Progenitor cell of endocrine pancreas (in vitro differentiated cells): Measurements from ENCODE around the gene ERP44. TPM values are rescaled to one million over a fixed set of nuclear protein-coding genes. Genes with fewer than 3 reads are reported as not detected.

Experiments used
- DNase-seq: peaks from one replicate; pipeline ENCODE4 v3.0.0; 2021; ENCODE audit warnings: low spot score; ENCODE audit not compliant: unreplicated experiment
- H3K27ac Mint-ChIP-seq: 2 replicates; pipeline ENCODE4 v1.8.0; 2021; ENCODE audit warnings: mild to moderate bottlenecking, moderate library complexity, mixed read lengths
- H3K27me3 Mint-ChIP-seq: 2 replicates; pipeline ENCODE4 v1.8.0; 2021; ENCODE audit warnings: mixed read lengths
- H3K36me3 Mint-ChIP-seq: 2 replicates; pipeline ENCODE4 v1.8.0; 2022; ENCODE audit warnings: mixed read lengths; ENCODE audit not compliant: insufficient read depth
- H3K4me1 Mint-ChIP-seq: 2 replicates; pipeline ENCODE4 v1.8.0; 2021; ENCODE audit warnings: low read depth, mixed read lengths
- H3K4me3 Mint-ChIP-seq: 2 replicates; pipeline ENCODE4 v1.8.0; 2021; ENCODE audit warnings: low read depth, mild to moderate bottlenecking, moderate library complexity, mixed read lengths
- H3K9me3 Mint-ChIP-seq: 2 replicates; pipeline ENCODE4 v1.8.0; 2021; ENCODE audit warnings: low read depth, mixed read lengths
- CTCF ChIP-seq: fragments of 200-600 bp; sonication (generic); IDR thresholded peaks from one replicate; pipeline ENCODE4 v1.5.0; 2021; ENCODE audit warnings: antibody characterized with exemption, mild to moderate bottlenecking; ENCODE audit not compliant: unreplicated experiment
- total RNA-seq: library from RNA; stranded (reverse); gene quantifications from 2 replicates; pipeline ENCODE4 v1.2.1, GENCODE V29; 2021

ERP44 gene
- total RNA-seq, 1 donor from 2014 or later, result 19.7 TPM

- Mint-ChIP-seq H3K9me3 (no peaks in the 10 kb centered on the region), H3K27ac (no peak overlapping the region), H3K36me3 (peaks cover 5% of the 10 kb centered on the region), H3K4me3 (no peak overlapping the region), H3K4me1 (peaks cover 14% of the 10 kb centered on the region), H3K27me3 (no peaks in the 10 kb centered on the region)
- TF ChIP-seq CTCF, result no peak
- DNase-seq, result no peak
These were observed 134.5 kb downstream of the ERP44 start for GRCh38 chr9:99964336-99964735.

GRCh38 chr9:99962680-99963261 is 136.0 kb downstream of the ERP44 start:
- no peak for DNase-seq
- peaks cover 10% of the 10 kb centered on the region for H3K4me1 Mint-ChIP-seq

GRCh38 chr9:99955606-99956005 is 143.2 kb downstream of the ERP44 start:
- no peak for DNase-seq
- Mint-ChIP-seq H3K27ac (no peak overlapping the region), H3K4me3 (no peak overlapping the region), H3K4me1 (no peaks in the 10 kb centered on the region), H3K36me3 (peaks cover 21% of the 10 kb centered on the region), H3K9me3 (no peaks in the 10 kb centered on the region), H3K27me3 (no peaks in the 10 kb centered on the region)
- no peak for TF ChIP-seq CTCF

More at GRCh38 chr9:99962680-99963261, 136.0 kb downstream of the ERP44 start:
- TF ChIP-seq CTCF, result no peak
- no peaks in the 10 kb centered on the region for H3K27me3 Mint-ChIP-seq
- H3K27ac Mint-ChIP-seq, result no peak overlapping the region
- peaks cover 4% of the 10 kb centered on the region for H3K36me3 Mint-ChIP-seq
- H3K4me3 Mint-ChIP-seq, result no peak overlapping the region
- no peaks in the 10 kb centered on the region for H3K9me3 Mint-ChIP-seq

- DNase-seq, result no peak
- Mint-ChIP-seq H3K4me3 (no peak overlapping the region), H3K36me3 (peaks cover 21% of the 10 kb centered on the region), H3K27ac (no peak overlapping the region), H3K9me3 (no peaks in the 10 kb centered on the region), H3K4me1 (no peaks in the 10 kb centered on the region), H3K27me3 (no peaks in the 10 kb centered on the region)
- TF ChIP-seq CTCF, result no peak
These were observed 144.0 kb downstream of the ERP44 start for GRCh38 chr9:99954819-99955218.

- TF ChIP-seq CTCF, result no peak
- no peak for DNase-seq
- Mint-ChIP-seq H3K36me3 (peaks cover 19% of the 10 kb centered on the region), H3K4me3 (no peak overlapping the region), H3K4me1 (no peaks in the 10 kb centered on the region), H3K27me3 (no peaks in the 10 kb centered on the region), H3K9me3 (no peaks in the 10 kb centered on the region), H3K27ac (no peak overlapping the region)
These were observed 144.8 kb downstream of the ERP44 start for GRCh38 chr9:99953861-99954507.
